Hepatocyte (in vitro differentiated cells): ENCODE results near the gene POLDIP2.

ENCODE experiments used
- EZH2 ChIP-seq: fragments of 200-600 bp; sonication (generic); IDR thresholded peaks from 2 replicates; pipeline ENCODE4 v1.6.1; 2016; ENCODE audit warnings: antibody characterized with exemption, mild to moderate bottlenecking, borderline replicate concordance
- TF ChIP-seq, protein P1 (sequence below): fragments of 200-600 bp; sonication (generic); IDR thresholded peaks from 2 replicates; pipeline ENCODE4 v1.5.1; 2016; ENCODE audit warnings: antibody characterized with exemption, mild to moderate bottlenecking; ENCODE audit not compliant: poor library complexity

DNA sequence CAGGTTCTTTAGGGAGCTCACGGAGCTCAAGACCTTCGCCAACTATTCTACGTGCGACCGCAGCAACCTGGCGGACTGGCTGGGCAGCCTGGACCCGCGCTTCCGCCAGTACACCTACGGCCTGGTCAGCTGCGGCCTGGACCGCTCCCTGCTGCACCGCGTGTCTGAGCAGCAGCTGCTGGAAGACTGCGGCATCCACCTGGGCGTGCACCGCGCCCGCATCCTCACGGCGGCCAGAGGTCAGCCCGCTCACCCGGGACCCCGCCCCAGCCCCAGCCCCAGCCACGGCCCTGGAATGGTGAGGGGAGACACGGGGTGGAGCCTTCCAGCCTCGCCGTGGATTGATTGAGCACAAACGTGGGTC lies 27.7 kb upstream of the POLDIP2 start:
- TF ChIP-seq, protein P1, sequence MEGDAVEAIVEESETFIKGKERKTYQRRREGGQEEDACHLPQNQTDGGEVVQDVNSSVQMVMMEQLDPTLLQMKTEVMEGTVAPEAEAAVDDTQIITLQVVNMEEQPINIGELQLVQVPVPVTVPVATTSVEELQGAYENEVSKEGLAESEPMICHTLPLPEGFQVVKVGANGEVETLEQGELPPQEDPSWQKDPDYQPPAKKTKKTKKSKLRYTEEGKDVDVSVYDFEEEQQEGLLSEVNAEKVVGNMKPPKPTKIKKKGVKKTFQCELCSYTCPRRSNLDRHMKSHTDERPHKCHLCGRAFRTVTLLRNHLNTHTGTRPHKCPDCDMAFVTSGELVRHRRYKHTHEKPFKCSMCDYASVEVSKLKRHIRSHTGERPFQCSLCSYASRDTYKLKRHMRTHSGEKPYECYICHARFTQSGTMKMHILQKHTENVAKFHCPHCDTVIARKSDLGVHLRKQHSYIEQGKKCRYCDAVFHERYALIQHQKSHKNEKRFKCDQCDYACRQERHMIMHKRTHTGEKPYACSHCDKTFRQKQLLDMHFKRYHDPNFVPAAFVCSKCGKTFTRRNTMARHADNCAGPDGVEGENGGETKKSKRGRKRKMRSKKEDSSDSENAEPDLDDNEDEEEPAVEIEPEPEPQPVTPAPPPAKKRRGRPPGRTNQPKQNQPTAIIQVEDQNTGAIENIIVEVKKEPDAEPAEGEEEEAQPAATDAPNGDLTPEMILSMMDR: no peak
- TF ChIP-seq EZH2: no peak
